ENCODE results near the gene MED22.

The MED22 gene

DNA sequence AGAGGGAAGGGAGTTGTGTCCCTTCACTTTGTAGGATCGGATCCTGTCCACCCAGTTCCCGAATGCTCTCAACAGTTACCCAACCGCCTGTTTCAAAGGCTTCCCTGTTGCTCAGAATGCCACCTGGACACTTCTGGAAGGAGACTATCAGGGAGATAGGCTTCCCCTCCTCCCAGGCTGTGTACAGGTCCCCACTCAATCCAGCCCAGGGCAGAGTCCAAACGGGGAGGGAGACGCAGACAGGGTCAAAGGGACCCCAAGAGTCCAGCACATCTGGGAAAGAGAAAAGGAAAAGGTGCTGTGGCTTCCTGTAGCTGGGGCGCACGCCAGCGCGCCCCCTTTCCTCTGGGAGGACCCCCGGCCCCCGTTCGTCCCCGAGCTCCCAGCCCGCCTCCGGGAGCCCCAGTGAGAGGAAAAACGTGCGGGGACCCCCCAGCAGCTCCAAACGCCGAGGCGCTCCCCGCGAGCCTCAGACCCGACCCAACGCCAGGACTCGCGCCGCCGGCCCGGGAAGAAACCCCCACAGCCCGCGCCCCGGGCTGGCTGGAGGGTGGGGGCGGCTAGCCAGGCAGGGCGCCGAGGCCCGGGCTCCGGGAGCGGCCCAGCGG, 27.3 kb upstream of the MED22 start:
- H3K27ac ChIP-seq, result peak overlapping the region; percentile 80
- TF ChIP-seq, protein P1, sequence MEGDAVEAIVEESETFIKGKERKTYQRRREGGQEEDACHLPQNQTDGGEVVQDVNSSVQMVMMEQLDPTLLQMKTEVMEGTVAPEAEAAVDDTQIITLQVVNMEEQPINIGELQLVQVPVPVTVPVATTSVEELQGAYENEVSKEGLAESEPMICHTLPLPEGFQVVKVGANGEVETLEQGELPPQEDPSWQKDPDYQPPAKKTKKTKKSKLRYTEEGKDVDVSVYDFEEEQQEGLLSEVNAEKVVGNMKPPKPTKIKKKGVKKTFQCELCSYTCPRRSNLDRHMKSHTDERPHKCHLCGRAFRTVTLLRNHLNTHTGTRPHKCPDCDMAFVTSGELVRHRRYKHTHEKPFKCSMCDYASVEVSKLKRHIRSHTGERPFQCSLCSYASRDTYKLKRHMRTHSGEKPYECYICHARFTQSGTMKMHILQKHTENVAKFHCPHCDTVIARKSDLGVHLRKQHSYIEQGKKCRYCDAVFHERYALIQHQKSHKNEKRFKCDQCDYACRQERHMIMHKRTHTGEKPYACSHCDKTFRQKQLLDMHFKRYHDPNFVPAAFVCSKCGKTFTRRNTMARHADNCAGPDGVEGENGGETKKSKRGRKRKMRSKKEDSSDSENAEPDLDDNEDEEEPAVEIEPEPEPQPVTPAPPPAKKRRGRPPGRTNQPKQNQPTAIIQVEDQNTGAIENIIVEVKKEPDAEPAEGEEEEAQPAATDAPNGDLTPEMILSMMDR (IDR thresholded peaks at IDR 0.05), result no peak
- no peak for TF ChIP-seq ZFX (IDR thresholded peaks at IDR 0.05; ENCODE audit: borderline replicate concordance)

DNA sequence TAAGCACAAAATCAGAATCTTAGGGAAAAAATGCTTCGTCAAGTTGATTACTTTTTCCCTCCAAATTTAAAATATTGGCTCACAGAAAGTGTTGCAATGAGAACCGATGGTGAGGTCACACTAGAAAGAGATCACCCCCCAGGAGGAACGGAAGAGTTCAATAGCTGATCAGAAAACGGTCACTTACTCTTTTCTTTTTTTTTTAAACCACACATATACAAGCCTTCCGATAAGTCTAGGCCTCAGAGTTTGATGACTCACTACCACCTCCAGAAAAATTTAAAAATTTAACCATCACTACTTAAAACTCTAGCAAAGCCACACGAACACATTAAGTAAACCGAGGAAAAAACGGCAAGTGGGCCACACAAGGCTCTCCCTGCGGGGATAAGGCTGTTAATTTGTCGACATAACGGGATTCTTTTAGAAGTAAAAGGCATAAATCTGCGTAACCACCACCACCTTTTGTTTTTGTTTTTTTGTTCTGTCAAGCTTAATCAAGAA, 26.7 kb upstream of the MED22 start:
- peak overlapping the region; percentile 80; the same call in 1 of the 2 replicates for H3K27ac ChIP-seq
- TF ChIP-seq, protein P1 (IDR thresholded peaks at IDR 0.05), result no peak
- TF ChIP-seq ZFX (IDR thresholded peaks at IDR 0.05; ENCODE audit: borderline replicate concordance), result no peak

DNA sequence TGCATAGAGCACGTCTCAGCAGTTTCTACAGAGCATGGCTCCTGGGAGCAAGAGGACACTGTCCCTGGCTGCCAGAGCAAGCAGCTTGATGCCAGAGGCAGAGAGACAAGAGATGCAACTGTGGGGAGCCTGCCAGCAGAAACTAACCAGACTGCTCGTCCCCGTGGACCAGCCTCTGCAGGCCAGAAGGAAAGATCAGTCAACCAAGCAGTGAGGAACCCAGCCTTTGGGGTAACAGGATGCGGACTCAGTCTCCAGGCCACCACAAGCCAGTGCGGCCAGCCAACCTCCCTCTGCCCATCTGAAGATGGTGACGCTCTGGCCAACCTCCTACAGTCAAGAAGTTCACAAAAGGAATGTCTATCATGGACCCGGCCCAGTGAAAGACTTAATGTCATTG, 24.2 kb upstream of the MED22 start:
- no peak overlapping the region for H3K27ac ChIP-seq
- TF ChIP-seq, protein P1 (IDR thresholded peaks at IDR 0.05), result no peak
- TF ChIP-seq ZFX (IDR thresholded peaks at IDR 0.05; ENCODE audit: borderline replicate concordance), result no peak

DNA sequence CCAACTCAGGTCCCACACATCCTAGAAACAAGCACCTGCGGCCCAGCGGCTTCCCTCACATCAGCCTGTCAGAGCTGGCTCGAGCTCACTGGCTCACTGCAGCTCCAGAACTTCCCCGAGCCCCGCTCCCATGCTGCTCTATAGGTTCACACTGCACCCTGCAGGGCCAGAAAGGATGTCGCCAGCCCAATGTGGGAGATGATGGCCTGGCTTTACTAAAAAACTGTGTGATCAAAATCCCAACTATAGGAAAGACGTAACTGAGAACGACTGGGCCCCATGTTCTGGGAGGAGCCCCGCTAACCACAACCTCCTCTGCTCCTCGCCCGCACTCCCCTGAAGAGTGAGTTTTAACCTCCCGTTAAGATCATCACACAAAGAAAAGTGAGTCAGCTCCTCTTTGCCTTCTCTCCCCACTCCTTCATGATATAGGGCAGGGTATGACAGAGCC, 23.4 kb upstream of the MED22 start:
- no peak overlapping the region for H3K27ac ChIP-seq

DNA sequence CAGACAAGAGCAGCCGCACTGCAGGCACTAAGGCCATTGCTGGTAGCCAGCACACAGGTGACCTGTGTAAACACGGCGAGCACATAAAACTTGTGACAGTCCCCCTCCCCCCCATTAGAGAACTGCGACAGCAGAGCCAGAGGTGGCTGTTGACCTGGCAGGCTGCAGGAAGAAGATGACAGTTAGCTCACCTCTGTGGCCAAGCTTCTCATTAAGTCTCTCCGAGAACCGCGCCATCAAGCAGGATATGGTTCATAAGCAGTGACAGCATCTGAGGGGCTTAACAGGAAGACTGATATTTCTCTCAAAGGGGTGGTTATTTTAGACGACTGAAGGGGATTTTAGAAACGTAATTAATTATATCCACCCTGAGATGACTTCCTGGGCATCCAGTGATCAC, 22.8 kb upstream of the MED22 start:
- TF ChIP-seq ZFX (IDR thresholded peaks at IDR 0.05; ENCODE audit: borderline replicate concordance), result no peak
- TF ChIP-seq, protein P1 (IDR thresholded peaks at IDR 0.05), result no peak
- H3K27ac ChIP-seq, result no peak overlapping the region

More for the DNA sequence above, 23.4 kb upstream of the MED22 start:
- TF ChIP-seq, protein P1 (IDR thresholded peaks at IDR 0.05), result no peak

DNA sequence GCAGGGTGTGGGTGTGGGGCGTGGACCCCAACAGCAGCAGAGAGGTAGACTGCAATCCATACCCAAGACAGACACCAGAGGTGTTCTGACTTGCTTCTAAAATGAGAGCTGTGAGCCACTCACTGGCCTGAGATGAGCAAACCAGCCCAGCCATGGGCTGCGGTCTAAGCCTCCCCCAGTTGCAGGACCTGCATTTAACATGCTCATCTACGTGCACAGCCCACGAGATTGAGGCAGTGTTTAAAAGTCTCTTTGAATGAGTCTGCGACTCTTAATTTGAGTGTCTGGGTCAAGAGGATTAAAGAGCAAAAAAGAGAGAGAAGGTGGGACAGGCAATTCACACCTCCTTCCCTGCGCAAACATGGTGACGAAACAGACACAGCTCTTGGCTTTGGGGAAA, 22.0 kb upstream of the MED22 start:
- H3K27ac ChIP-seq, result no peak overlapping the region
- TF ChIP-seq, protein P1 (IDR thresholded peaks at IDR 0.05), result no peak
- no peak for TF ChIP-seq ZFX (IDR thresholded peaks at IDR 0.05; ENCODE audit: borderline replicate concordance)

DNA sequence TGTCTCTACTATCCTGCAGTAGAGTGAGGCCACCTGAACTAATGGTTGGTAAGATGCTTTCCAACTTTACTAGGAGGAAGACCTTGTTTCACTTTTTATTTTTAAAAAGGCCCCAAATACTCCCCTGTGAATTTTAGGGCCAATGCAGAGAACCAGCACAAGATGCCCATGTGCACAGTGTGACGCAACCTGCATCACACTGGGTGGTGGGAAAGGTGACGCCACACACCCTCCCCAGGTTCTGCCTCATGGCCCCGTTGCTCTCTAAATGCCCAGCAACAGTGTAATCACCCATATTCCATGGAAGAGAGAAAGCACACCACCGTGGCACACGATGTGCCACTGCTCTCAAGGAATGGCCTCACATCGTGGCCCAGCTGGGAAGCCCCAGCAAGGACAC, 21.5 kb upstream of the MED22 start:
- no peak overlapping the region for H3K27ac ChIP-seq
- TF ChIP-seq, protein P1 (IDR thresholded peaks at IDR 0.05), result no peak
- no peak for TF ChIP-seq ZFX (IDR thresholded peaks at IDR 0.05; ENCODE audit: borderline replicate concordance)

Data from 22Rv1 (cell line).